NCI-H146 treated with DMSO at 0.1 percent for 48 hours (cell line): Measurements from ENCODE around the gene LAMA4.
"Not testable (repeated sequence)": the region's sequence is repeated elsewhere in the genome, so short reads cannot be mapped to it uniquely, and the experiment has no call there.

Source experiments
- DNase-seq: peaks from one replicate; lab custom pipeline; 2025; ENCODE audit not compliant: unreplicated experiment; lab: John Stamatoyannopoulos, UW

LAMA4 gene

GRCh38 chr6:112215488-112216284 lies 38.7 kb downstream of the LAMA4 start:
- DNase-seq: no peak

- peak; percentile 91 for DNase-seq
These were observed 39.6 kb downstream of the LAMA4 start for GRCh38 chr6:112214739-112215269.

DNA sequence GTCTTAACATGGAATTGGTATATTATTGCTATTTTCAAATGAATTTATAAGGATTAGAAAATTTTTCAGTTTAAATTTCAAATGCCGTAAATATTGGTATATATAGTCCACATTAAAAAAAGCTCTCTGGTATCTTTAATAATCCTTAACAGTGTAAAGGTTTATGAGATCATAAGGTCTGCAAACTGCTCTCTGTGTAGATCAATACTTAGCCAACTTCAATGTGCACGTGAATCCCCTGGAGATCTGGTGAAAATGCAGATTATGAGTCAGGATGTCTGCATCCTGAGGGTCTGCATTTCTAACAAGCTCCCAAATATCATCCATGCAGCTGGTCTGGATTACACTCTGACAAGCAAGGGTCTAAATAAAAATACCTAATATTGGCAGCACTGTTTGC lies 43.5 kb downstream of the LAMA4 start:
- DNase-seq: no peak

DNA sequence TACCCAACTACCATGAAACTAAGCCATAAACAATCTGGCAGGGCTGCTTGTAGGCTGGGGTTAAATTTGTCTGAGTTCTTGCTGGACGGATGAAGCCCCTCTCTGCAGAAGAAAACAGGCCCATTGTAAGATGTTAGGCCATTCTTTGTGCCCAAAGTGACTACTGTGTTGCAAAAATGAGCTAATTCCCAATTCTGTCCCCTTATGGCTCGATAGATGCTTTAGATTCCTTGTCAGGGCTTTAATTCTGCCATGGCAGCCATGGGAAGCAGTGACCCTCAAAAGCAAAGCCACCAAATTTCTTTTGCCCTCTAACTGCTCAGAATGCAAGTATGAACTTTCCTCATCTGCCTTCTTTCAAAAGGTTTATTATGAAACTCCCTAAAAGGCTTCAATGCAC lies 45.2 kb downstream of the LAMA4 start:
- DNase-seq: no peak

GRCh38 chr6:112207776-112208175 lies 46.6 kb downstream of the LAMA4 start:
- DNase-seq: no peak

GRCh38 chr6:112207131-112207530 lies 47.2 kb downstream of the LAMA4 start:
- no peak for DNase-seq

- no peak for DNase-seq
These were observed 48.3 kb downstream of the LAMA4 start for GRCh38 chr6:112206110-112206458.

DNA sequence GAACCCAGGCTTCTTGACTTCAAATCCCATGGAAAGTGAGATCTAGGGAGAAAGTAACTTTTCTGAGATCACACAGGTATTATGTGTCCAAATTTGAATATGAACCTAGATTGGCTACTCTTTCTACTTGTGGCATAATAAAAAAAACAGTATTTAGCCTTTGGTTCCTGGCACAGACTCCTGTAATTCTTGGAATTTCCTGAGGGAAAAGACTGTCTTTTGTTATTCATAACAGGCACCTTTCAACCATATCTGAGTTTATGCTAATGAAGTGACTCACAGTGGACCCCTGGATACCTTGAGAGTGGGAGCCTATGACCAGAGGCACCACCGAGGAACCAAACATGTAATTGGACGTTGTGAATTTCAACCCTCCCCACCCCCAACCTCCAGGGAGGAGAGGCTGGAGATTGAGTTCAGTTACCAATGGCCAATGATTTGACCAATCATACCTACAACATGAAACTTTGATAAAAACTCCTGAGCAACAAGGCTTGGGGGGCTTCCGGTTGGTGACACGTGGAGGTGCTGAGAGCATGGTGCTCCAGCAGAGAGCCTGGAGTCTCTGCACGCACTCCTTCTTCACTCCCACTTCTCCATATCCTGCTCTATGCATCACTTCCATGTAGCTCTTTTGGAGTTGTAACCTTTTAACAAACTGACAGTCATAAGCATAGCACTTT lies 48.8 kb downstream of the LAMA4 start:
- no peak for DNase-seq

GRCh38 chr6:112204350-112204706 lies 50.0 kb downstream of the LAMA4 start:
- no peak for DNase-seq

DNA sequence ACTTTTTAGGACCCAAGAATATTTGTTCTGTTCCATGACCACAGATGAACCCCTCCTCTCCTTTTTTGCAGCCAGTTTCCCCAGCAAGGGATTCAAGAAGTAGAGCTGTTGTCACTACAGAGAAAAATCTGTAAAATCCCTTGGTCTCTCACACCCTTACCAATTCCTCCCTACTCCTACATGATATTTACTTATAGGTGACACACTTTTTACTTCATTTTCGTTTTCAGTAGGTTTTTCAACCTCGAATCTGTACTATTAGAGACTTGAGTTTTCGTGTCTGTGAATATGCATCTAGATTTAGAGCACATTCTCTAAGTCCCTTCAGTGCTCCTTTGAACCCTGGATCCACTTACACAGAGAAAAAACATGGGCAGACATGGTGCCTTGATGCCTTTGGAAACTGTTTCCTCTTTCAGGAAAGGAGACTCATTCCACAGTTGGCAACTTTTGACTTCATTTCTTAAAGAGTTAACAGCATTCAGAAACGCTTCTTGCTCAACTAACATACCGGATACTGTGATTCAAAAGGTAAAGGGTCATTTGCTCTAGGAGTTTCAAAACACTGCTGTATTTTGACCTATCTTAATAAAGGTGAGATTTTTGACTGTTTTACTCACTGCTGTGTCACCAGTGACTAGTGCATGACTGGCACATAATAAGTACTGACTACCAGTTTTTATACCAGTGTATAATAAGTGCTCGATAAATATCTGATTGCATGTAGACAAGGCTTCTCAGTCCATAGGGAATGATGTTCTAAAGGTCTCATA lies 50.6 kb downstream of the LAMA4 start:
- no peak for DNase-seq

DNA sequence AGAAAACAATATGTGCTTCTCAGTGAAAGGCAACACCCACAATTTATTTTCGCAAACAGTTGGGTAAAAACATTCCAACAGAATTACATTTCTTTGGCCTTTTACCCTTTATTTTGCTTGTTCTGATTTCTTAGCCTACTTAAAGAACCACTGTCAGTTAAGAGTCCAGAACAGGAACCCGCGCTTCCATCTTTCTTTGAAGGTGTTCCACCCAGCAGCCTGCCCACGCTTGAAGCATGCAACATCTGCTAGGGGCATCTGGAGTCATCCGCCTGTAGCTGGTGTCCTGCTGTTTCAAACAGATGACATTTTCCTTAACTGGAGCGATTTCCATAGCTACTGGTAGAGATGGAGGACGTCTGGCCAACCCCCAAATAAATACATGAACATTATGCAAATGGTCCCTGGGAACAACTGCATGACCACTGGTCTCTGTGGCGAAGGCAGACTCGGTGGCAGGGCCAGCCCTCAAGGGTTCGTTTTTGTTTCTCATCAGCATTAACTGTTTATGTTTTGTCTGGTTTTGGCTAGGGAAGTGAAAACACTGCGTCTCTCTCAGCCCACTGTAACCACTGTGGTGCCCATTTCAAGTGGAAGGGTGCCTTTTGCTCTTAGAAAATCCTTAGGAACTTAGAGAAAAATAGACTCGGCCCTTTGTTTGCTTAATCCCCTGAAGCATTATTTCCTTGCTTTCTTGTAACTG lies 51.6 kb downstream of the LAMA4 start:
- peak; percentile 78 for DNase-seq

DNA sequence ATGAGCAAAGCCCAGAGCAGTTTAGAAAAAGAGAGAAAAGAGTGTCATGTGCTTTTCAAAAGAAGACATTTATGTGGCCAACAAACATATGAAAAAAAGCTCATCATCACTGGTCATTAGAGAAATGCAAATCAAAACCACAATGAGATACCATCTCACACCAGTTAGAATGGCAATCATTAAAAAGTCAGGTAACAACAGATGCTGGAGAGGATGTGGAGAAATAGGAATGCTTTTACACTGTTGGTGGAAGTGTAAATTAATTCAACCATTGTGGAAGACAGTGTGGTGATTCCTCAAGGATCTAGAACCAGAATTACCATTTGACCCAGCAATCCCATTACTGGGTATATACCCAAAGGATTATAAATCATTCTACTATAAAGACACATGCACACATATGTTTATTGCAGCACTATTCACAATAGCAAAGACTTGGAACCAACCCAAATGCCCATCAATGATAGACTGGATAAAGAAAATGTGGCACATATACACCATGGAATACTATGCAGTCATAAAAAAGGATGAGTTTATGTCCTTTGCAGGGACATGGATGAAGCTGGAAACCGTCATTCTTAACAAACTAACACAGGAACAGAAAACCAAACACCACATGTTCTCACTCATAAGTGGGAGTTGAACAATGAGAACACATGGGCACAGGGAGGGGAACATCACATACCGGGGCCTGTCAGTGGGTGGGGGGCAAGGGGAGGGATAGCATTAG lies 54.0 kb downstream of the LAMA4 start:
- DNase-seq: not testable (repeated sequence)

DNA sequence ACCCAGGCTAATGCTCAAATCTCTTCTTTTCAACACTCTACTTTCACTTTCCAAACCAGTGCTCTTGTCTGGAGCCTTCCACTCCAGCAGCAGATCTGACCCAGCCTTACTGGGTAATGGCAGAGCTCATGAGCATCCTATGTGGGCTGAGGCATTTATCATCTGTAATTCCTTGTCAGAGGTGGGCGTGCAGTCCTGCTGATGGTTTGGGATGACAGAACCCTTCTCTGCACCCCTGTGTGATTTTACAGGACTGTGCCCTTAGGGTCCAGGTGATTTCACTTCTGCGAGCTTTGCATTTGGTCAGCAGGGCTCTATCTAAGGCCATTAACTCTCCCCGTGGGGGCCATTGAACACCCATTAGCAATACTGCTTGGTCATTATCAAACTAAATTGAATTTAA lies 55.4 kb downstream of the LAMA4 start:
- DNase-seq: no peak

DNA sequence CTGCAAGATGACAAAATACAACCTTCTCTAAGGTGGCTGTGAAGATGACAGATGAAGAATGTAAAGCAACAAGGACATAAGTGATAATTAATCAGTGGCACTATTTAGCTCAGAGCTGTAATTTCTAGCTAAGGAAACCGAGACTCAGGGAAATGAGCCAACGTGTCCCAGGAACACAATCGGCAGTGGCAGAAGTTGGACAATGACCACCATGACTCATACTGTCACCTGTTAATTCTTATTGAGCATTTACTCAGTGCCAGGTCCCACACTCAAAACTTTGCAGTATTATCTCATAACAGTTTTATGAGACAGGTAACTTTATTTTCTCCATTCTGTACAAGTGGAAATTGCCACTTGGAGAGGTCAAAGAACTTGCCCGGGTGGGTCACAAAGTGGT lies 55.8 kb downstream of the LAMA4 start:
- DNase-seq: no peak

- no peak for DNase-seq
These were observed 56.7 kb downstream of the LAMA4 start for GRCh38 chr6:112197636-112198035.

DNA sequence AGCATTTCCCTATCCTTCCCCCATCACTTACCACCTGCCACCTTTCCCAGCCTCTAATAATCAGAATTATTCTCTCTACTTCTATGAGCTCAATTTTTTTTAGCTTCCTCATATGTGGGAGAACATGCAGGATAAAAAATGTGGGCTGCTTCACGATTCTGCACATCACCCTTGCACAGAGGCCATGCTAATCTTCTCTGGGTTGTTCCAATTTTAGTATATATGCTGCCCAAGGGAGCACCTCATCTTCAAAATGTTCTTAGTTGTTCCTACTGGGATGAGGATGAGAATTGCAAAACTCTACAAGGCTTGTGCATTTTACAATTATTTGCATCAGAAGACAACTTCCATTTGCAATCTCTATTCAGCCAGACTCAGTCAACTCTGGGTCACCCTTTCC lies 58.1 kb downstream of the LAMA4 start:
- no peak for DNase-seq

GRCh38 chr6:112195166-112195565 lies 59.2 kb downstream of the LAMA4 start:
- no peak for DNase-seq

- no peak for DNase-seq
These were observed 59.9 kb downstream of the LAMA4 start for GRCh38 chr6:112194511-112194910.

- no peak for DNase-seq
These were observed 60.8 kb downstream of the LAMA4 start for GRCh38 chr6:112193535-112194051.

DNA sequence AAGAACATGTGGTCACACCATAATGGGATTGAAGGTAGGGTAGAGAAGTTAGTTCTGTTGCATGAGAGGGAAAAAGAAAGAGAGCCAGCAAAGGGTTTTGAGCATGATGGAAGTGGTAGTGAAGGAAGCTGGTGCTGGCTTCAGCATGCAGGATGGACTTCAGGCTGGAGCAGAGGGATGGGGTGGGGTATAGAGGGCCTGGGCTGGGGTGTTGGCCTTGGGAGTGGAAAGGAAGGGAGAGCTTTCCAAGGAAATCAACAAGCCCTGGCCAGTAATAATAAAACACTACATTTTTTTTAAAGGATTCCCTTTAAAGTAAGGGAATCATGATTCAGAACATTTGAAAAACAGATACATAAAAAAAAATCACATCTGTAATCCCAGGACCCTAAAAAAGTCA lies 61.2 kb downstream of the LAMA4 start:
- DNase-seq: no peak
